Measurements from ENCODE around the gene RIPOR3.

RIPOR3 gene

GRCh38 chr20:50559149-50559548, 132.2 kb downstream of the RIPOR3 start:
- Histone ChIP-seq H2AFZ (ENCODE audit: low read depth, low read length, severe bottlenecking) (no peak overlapping the region), H3K4me2 (ENCODE audit: low read depth, low read length, poor library complexity, severe bottlenecking) (no peak overlapping the region), H3K9me2 (replicated peaks; ENCODE audit: insufficient read depth, low read length) (no peaks in the 10 kb centered on the region), H4K20me1 (ENCODE audit: low read depth, low read length) (0 out of 2 replicates have a peak, but pooled peaks cover under 1% of the 10 kb centered on the region), H3K27me3 (ENCODE audit: low read length) (no peaks in the 10 kb centered on the region), H3K36me3 (ENCODE audit: low read length) (no peaks in the 10 kb centered on the region), H3K9me3 (ENCODE audit: insufficient read depth, low read length) (no peaks in the 10 kb centered on the region), H3K9ac (ENCODE audit: low read length) (no peak overlapping the region), H3F3A (ENCODE audit: insufficient read depth) (no peaks in the 10 kb centered on the region), H3K4me3 (ENCODE audit: insufficient read depth, low read length, poor library complexity, severe bottlenecking) (no peak overlapping the region), H3K79me2 (ENCODE audit: insufficient read depth, low read length) (peaks cover 5% of the 10 kb centered on the region; the same call in 1 of the 2 replicates), H3K27ac (ENCODE audit: low read depth, low read length) (no peak overlapping the region)
- TF ChIP-seq EZH2phosphoT487 (conservative IDR thresholded peaks at IDR 0.05; ENCODE audit: low read length): no peak
- no peak for TF ChIP-seq CTCF (IDR thresholded peaks at IDR 0.05; ENCODE audit: insufficient read depth, low read length, poor library complexity, severe bottlenecking)

- H3K27ac ChIP-seq (ENCODE audit: low read depth, low read length): no peak overlapping the region
- no peaks in the 10 kb centered on the region for H3F3A ChIP-seq (ENCODE audit: insufficient read depth)
- no peaks in the 10 kb centered on the region for H3K9me2 ChIP-seq (replicated peaks; ENCODE audit: insufficient read depth, low read length)
- H3K9me3 ChIP-seq (ENCODE audit: insufficient read depth, low read length): no peaks in the 10 kb centered on the region
- no peak overlapping the region for H3K4me3 ChIP-seq (ENCODE audit: insufficient read depth, low read length, poor library complexity, severe bottlenecking)
- H2AFZ ChIP-seq (ENCODE audit: low read depth, low read length, severe bottlenecking): no peak overlapping the region
- H3K79me2 ChIP-seq (ENCODE audit: insufficient read depth, low read length): peaks cover 5% of the 10 kb centered on the region; the same call in 1 of the 2 replicates
- H4K20me1 ChIP-seq (ENCODE audit: low read depth, low read length): 0 out of 2 replicates have a peak, but pooled peaks cover 4% of the 10 kb centered on the region
- no peak overlapping the region for H3K9ac ChIP-seq (ENCODE audit: low read length)
- no peaks in the 10 kb centered on the region for H3K36me3 ChIP-seq (ENCODE audit: low read length)
- TF ChIP-seq CTCF (IDR thresholded peaks at IDR 0.05; ENCODE audit: insufficient read depth, low read length, poor library complexity, severe bottlenecking): no peak
- TF ChIP-seq EZH2phosphoT487 (conservative IDR thresholded peaks at IDR 0.05; ENCODE audit: low read length): no peak
- H3K27me3 ChIP-seq (ENCODE audit: low read length): no peaks in the 10 kb centered on the region
- H3K4me2 ChIP-seq (ENCODE audit: low read depth, low read length, poor library complexity, severe bottlenecking): no peak overlapping the region
Measured at GRCh38 chr20:50558483-50558925, 132.8 kb downstream of the RIPOR3 start.

- H3F3A ChIP-seq (ENCODE audit: insufficient read depth): no peaks in the 10 kb centered on the region
- no peak overlapping the region for H3K4me2 ChIP-seq (ENCODE audit: low read depth, low read length, poor library complexity, severe bottlenecking)
- H3K9me3 ChIP-seq (ENCODE audit: insufficient read depth, low read length): no peaks in the 10 kb centered on the region
- no peaks in the 10 kb centered on the region for H3K27me3 ChIP-seq (ENCODE audit: low read length)
- H2AFZ ChIP-seq (ENCODE audit: low read depth, low read length, severe bottlenecking): no peak overlapping the region
- no peak overlapping the region for H3K4me3 ChIP-seq (ENCODE audit: insufficient read depth, low read length, poor library complexity, severe bottlenecking)
- H3K9ac ChIP-seq (ENCODE audit: low read length): no peak overlapping the region
- H3K27ac ChIP-seq (ENCODE audit: low read depth, low read length): no peak overlapping the region
- no peaks in the 10 kb centered on the region for H3K9me2 ChIP-seq (replicated peaks; ENCODE audit: insufficient read depth, low read length)
- no peaks in the 10 kb centered on the region for H3K36me3 ChIP-seq (ENCODE audit: low read length)
- H4K20me1 ChIP-seq (ENCODE audit: low read depth, low read length): 0 out of 2 replicates have a peak, but pooled peaks cover 4% of the 10 kb centered on the region
- no peak for TF ChIP-seq CTCF (IDR thresholded peaks at IDR 0.05; ENCODE audit: insufficient read depth, low read length, poor library complexity, severe bottlenecking)
- no peak for TF ChIP-seq EZH2phosphoT487 (conservative IDR thresholded peaks at IDR 0.05; ENCODE audit: low read length)
- peaks cover 5% of the 10 kb centered on the region; the same call in 1 of the 2 replicates for H3K79me2 ChIP-seq (ENCODE audit: insufficient read depth, low read length)
Measured at GRCh38 chr20:50557549-50558134, 133.7 kb downstream of the RIPOR3 start.
